Left renal cortex interstitium (tissue), 4 donors: ENCODE measurements around the gene GABBR2. TPM values are rescaled to one million over a fixed set of nuclear protein-coding genes. Genes with fewer than 3 reads are reported as not detected.

Source experiments
- DNase-seq, 4 donors: peaks; one replicate each; pipeline ENCODE4 v3.0.0-alpha.2; 2013; ENCODE audit warnings: low read depth in 4 of 4, low spot score in 2 of 4, missing footprints in 1 of 4
- polyA plus RNA-seq, 4 donors: library from polyadenylated mRNA; unstranded; fragments of 120-200 nt; gene quantifications; one replicate each; pipeline ENCODE4 v1.2.1, GENCODE V29; 2013; ENCODE audit not compliant: insufficient read length in 4 of 4

GABBR2 gene
- polyA plus RNA-seq: 1 to 10 TPM; 4.5 to 5.6 (median 5.3) TPM

DNA sequence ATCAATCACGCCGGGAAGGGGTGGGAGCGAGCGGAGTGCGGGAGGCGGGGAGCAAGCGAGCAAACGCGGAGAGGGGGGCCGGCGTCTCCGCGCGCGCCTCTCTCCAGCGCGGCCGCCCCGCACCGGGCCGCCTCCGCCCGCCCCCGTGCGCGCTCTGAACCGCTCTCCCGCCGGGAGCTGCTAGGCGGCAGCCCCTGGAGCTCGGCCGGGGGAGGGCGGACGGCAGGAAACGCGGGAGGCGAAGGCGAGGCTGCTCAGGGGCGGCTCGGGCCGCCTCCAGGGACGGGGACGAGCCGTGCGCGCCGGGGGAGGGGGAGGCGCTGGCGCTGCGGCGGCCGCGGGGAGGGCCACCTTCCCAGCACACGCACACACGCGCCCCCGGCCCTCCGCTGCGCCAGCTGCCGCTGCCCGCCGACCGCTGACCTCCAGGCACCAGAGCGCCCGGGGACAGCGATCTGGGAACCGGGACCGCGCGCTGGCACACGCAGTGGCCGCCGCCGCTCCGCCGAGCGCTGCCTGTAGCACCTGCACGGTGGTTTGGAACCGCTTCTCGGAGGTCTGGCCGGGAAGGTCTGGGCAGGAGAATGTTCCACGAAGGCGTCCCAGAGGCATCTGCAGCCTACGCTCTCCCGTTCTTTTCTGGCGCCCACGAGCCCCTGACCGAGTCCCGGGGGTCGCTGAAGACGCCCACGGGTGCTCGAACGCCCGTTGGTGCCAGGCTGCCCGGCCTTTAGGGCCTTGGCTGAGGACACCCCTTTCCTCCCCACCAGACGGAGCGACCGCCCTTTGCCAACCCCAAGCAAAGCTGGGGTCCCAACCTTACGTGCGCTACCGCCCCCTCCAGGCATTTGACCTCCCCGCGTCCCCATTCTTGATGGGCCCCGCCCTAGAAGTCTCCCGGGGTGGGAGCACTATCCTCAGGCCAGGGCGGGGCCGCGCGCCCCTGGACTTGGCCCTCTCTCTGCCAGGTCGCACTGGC, at the start of gene GABBR2:
GABBR2 (minus strand) TSS at position 3 of the 979 bp plus-strand sequence. CDS start 198 bp downstream, outside the sequence.
- no peak for DNase-seq

DNA sequence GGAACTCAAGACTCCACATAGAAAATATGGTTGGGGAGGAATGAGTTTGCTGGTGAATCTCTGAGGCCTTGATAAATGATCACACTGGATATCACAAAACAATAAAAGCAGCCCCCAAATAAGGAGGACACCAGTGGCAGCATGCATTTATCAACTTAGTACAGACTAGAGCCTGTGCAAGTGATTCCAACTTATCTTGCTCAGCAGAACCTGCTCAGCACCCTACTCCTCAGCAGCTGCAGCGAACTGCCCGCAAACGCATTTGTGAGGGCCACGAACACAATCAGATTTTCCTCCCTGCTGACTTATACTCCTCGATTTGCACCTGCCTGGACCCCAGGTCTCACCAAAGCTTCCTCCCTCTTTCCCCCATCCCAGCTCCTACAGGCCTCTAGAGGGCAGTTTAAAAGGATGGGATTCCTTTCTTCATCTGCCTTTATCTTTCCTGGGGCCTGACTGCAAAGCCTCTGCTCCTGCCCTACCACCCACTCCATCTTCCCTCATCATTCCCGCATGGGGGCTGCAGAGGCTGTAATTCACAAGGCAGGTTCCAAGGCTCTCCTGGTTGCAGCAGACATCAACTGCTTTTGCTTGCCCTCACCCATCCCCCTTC, 46.4 kb upstream of the GABBR2 start:
- no peak for DNase-seq

DNA sequence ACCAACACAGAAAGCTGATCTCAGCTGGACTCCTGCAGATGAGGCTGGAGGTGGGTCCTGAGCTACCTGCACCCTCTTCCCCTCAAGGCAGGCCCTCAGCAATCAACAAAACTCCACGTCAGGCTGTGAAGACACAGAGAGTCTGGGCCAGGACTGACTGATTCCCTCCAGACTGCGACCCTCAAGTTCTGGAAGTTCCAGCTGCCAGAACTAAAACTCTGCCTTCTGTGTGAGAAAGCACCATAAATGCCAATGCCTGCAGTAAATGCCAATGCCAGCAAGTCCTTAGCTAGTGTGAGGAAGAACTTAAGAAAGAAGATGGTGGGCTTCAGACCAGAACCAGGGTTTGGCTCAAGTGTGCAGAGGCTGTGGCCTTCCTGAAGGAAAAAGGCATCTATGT, 42.5 kb upstream of the GABBR2 start:
- no peak for DNase-seq

DNA sequence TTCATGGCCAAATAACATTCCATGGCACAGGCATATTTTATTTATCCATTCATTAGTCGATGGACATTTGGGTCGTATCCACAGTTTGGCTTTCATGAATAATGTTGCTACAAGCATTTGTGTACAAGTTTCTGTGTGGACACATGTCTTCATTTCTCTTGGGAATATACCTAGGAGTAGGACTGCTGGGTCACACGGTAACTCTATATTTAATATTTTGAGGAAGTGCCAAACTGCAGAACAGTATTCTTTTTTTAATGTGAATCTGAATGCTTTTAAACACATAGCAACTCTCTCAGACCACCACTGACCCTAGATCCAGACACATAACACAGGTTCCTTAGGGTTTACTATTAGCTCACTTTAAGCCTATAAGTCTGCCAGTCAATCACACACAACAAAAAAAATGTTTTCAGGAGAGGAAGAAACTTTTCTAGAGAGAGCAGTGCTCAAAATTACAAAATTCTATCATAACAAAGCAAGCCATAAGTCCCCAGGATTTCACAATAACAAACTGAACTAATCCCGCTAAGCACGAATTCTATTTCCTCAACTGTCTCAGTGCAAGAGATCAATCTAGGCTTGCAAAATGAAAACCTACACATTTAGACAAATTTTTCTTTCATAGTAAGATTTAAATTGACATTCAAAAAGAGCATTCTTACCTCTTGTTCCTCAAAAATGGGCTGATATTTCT, 41.8 kb upstream of the GABBR2 start:
- no peak for DNase-seq

GRCh38 chr9:98747476-98747875, 38.7 kb upstream of the GABBR2 start:
- no peak for DNase-seq

DNA sequence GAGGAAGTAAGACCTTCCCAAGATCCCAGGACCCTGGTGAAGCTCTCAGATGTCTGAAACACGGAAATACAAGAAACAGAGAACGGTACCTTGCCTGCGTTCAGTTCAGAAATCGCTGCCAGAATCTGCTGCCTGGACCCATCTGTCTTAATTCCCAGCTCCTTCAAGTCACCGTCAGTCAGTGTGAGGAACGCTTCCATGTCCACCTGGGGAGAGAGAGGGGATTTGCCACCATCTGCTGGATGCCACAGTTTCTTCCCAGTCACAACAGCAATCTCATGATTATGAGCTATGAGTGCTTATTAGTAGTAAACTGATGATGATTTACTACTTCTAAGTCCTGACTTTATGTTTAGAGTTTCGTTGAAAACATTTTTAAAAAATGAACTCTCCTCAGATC, 36.7 kb upstream of the GABBR2 start:
- DNase-seq: no peak

- DNase-seq: no peak
Observed at GRCh38 chr9:98743818-98744611, 35.3 kb upstream of the GABBR2 start.

- DNase-seq: no peak
Observed at GRCh38 chr9:98743329-98743728, 34.6 kb upstream of the GABBR2 start.

DNA sequence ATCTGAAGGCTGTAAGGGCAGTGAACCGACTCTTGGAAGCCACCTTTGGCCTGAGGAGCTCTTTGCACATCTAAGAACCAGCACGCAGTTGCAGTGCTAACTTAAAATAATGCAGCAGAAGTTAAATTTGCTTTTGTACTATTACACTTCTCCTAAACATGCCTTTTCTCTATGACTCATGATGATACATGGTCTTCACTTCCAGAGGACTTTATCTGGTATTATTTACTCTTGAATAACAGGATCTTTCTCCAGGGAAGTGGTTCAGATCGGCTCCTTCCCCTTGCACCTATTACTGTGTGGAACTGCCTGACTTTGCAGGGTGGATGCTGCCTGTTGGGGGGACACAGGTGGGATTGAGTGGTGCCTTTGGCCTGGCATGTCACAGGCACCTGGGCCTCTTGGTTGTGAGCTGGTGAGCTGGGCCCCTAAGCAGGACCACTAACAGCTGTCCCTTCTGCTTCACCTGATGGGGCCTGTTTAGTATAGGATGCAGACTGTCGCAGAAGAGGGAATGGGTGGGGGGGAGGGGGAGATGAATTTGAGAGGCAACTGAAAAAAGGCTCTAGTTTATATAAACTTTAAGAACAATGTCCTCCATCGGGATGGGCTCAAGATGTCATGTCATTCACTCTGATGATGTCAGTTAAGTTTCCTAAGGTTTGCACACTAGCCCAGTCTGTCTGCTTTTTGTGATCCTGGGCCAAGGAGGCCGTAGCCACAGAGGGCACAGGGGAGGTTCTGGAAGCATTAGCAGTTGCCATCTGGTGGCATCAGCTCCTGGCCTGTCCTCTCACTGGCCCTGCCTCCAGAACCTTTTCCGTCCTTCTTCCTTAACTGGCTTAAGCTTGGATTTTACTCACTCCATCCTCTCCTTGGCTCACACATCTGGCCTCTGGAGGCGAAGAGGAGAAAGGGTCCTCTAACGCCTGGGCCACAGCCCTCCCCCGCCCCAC, 33.9 kb upstream of the GABBR2 start:
- DNase-seq: no peak

- no peak for DNase-seq
Observed at GRCh38 chr9:98740226-98740881, 31.6 kb upstream of the GABBR2 start.

- DNase-seq: no peak
Observed at GRCh38 chr9:98738741-98739140, 30.0 kb upstream of the GABBR2 start.

- no peak for DNase-seq
Observed at GRCh38 chr9:98736226-98736625, 27.5 kb upstream of the GABBR2 start.

DNA sequence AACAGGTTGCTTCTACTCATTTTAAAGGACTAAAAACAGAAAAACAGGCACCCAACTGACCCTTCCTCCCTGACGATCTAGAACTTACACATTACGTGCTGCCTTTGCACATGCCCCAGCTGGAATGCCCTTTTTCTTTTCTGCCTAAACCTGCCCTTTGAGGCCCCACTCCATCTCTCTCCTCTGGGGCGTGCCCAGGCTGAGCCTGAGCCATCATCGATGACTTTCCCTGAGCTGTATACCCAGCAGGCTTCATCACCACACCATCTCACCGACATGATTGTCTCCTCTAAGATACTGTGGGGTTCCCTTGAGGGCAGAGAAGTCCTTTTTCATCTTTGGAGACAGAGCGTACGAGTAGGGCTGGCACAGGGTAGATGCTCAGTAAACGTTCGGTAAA, 24.1 kb upstream of the GABBR2 start:
- DNase-seq: no peak

GRCh38 chr9:98732091-98732490, 23.4 kb upstream of the GABBR2 start:
- no peak for DNase-seq

GRCh38 chr9:98730871-98731270, 22.1 kb upstream of the GABBR2 start:
- DNase-seq: no peak

- DNase-seq: no peak
Observed at GRCh38 chr9:98728500-98728899, 19.8 kb upstream of the GABBR2 start.

DNA sequence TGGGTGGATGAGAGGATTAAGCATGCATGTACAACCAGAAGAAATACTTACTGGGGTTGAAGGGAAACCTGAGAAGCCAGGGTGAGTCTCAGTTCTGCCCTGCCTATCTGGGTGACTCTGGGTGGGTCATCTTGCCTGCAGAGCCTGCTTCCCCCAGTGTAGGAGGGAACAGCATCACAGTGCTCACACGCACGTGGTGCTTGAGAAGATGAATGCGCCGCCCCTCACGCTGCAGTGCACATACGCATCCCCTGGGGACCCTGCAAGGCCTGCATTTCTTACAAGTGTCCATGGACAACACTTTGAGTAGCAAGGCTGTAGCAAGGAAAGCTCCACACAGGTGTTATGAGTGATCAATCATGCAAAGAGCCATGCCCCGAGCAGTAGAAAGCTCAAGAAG, 18.7 kb upstream of the GABBR2 start:
- DNase-seq: no peak

GRCh38 chr9:98726735-98727134, 18.0 kb upstream of the GABBR2 start:
- no peak for DNase-seq
